ENCODE results near the gene ATP8A2. TPM values are rescaled to one million over a fixed set of nuclear protein-coding genes. Genes with fewer than 3 reads are reported as not detected.

ATP8A2 gene
- total RNA-seq, 4 donors from 2014 or later, result 0.13 to 0.29 (median 0.24) TPM

- WGBS, 2 donors, result 70% methylated on average over 2 of the region's 2 CpGs
- intact Hi-C loops (cut with DNase I), result no loop called here
Observed at GRCh38 chr13:25473864-25474263, 102.1 kb downstream of the ATP8A2 start.

GRCh38 chr13:25478186-25478585 is 106.4 kb downstream of the ATP8A2 start:
- TF ChIP-seq POLR2A (IDR thresholded peaks at IDR 0.05), result no peak
- TF ChIP-seq, protein P1, sequence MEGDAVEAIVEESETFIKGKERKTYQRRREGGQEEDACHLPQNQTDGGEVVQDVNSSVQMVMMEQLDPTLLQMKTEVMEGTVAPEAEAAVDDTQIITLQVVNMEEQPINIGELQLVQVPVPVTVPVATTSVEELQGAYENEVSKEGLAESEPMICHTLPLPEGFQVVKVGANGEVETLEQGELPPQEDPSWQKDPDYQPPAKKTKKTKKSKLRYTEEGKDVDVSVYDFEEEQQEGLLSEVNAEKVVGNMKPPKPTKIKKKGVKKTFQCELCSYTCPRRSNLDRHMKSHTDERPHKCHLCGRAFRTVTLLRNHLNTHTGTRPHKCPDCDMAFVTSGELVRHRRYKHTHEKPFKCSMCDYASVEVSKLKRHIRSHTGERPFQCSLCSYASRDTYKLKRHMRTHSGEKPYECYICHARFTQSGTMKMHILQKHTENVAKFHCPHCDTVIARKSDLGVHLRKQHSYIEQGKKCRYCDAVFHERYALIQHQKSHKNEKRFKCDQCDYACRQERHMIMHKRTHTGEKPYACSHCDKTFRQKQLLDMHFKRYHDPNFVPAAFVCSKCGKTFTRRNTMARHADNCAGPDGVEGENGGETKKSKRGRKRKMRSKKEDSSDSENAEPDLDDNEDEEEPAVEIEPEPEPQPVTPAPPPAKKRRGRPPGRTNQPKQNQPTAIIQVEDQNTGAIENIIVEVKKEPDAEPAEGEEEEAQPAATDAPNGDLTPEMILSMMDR (IDR thresholded peaks at IDR 0.05), result no peak
- DNase-seq, result no peak
- Histone ChIP-seq H3K9me3 (no peaks in the 10 kb centered on the region), H3K27me3 (no peaks in the 10 kb centered on the region), H3K36me3 (no peaks in the 10 kb centered on the region), H3K4me3 (replicated peaks in 1 of 3) (no peak overlapping the region), H3K4me1 (no peaks in the 10 kb centered on the region), H3K27ac (no peak overlapping the region)
- 31 to 40% methylated on average over 1 of the region's 1 CpG for WGBS, 2 donors
- intact Hi-C loops (cut with DNase I), result no loop called here

More at GRCh38 chr13:25473864-25474263, 102.1 kb downstream of the ATP8A2 start:
- TF ChIP-seq, protein P1 (IDR thresholded peaks at IDR 0.05), result no peak
- TF ChIP-seq POLR2A (IDR thresholded peaks at IDR 0.05), result no peak
- DNase-seq, result no peak
- Histone ChIP-seq H3K9me3 (no peaks in the 10 kb centered on the region), H3K27me3 (no peaks in the 10 kb centered on the region), H3K4me3 (replicated peaks in 1 of 3) (no peak overlapping the region), H3K27ac (no peak overlapping the region), H3K4me1 (no peaks in the 10 kb centered on the region), H3K36me3 (no peaks in the 10 kb centered on the region)

GRCh38 chr13:25489238-25489637 is 117.5 kb downstream of the ATP8A2 start:
- Histone ChIP-seq H3K27ac (no peak overlapping the region), H3K36me3 (no peaks in the 10 kb centered on the region), H3K9me3 (no peaks in the 10 kb centered on the region), H3K4me1 (no peaks in the 10 kb centered on the region), H3K4me3 (replicated peaks in 1 of 3) (no peak overlapping the region), H3K27me3 (no peaks in the 10 kb centered on the region)
- TF ChIP-seq POLR2A (IDR thresholded peaks at IDR 0.05), result no peak
- TF ChIP-seq, protein P1 (IDR thresholded peaks at IDR 0.05), result no peak
- DNase-seq, result no peak
- intact Hi-C loops (cut with DNase I), result no loop called here
- WGBS, 2 donors, result 27 to 30% methylated on average over 12 of the region's 12 CpGs

DNA sequence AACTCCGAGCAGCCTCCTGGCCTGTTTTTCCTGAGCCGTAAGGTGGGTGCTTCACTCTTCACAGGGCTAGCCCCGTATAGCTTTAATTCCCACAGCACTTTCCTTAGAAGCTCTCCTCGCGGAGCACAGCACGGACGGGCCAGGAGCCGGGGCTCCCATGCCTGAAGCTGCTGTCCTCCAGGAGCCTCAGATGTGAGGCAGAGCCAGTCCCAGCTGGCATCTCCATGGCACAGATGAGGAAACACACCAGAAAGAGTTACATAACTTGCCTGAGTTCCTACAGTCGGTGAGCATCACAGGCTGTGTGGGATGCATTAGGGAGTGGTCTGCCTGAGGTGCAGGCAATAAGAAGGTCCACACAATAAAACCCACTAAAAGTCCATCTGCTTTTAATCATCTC is 118.5 kb downstream of the ATP8A2 start:
- H3K9me3 ChIP-seq, result no peaks in the 10 kb centered on the region
- H3K4me3 ChIP-seq (replicated peaks in 1 of 3), result no peak overlapping the region
- TF ChIP-seq POLR2A (IDR thresholded peaks at IDR 0.05), result no peak
- TF ChIP-seq, protein P1 (IDR thresholded peaks at IDR 0.05), result no peak
- H3K27me3 ChIP-seq, result no peaks in the 10 kb centered on the region
- no peaks in the 10 kb centered on the region for H3K36me3 ChIP-seq
- H3K27ac ChIP-seq, result no peak overlapping the region
- 63 to 75% methylated on average over 8 to 9 of the region's 9 CpGs for WGBS, 2 donors
- no peak for DNase-seq
- H3K4me1 ChIP-seq, result no peaks in the 10 kb centered on the region
- intact Hi-C loops (cut with DNase I), result no loop called here

DNA sequence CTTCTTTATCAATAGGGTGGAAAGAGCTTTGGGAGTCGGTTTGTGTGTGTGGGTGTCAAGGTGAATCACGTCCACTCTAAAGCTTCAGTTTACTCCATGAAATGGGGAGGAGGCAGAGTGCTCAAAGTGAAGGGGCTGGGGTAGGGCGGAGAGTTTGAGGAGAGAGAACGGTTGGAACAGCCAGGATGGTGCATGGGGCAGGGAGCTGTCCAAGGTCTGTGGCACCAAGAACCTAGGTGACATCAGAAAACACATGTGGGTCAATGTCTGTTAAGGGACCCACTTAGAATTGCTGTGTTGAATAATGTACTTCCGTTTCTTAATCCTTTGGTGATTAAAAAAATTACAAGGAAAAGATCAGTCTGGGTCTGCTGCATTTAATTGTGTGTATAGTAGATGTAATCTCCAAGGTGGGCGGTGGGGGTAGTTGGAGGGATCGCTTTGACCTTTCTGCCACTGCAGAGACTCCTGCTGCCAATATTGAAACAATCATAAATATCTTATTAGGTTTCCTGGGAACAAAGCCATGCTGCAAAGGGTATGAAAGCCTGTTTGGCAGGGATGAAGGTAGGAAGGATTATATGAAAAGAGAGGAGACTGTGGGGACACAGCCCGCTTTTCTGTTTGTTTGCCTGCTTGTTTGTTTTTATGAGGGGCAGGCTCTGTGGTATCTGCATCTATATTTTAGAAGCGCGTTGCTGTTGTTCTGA is 122.3 kb downstream of the ATP8A2 start:
- Histone ChIP-seq H3K27me3 (no peaks in the 10 kb centered on the region), H3K36me3 (no peaks in the 10 kb centered on the region), H3K4me3 (replicated peaks in 1 of 3) (no peak overlapping the region), H3K4me1 (no peaks in the 10 kb centered on the region), H3K27ac (no peak overlapping the region), H3K9me3 (no peaks in the 10 kb centered on the region)
- intact Hi-C loops (cut with DNase I), result no loop called here
- TF ChIP-seq POLR2A (IDR thresholded peaks at IDR 0.05), result no peak
- TF ChIP-seq, protein P1 (IDR thresholded peaks at IDR 0.05), result no peak
- WGBS, 2 donors, result 63 to 64% methylated on average over 10 of the region's 10 CpGs
- DNase-seq, result no peak
